AG08396 (cell line): Measurements from ENCODE around the gene DDX3X.
A peak's percentile ranks its signal among the peaks of the same experiment; 100 is the strongest.
"Not testable (repeated sequence)": the region's sequence is repeated elsewhere in the genome, so short reads cannot be mapped to it uniquely, and the experiment has no call there.

Source experiments
- DNase-seq: peaks from one replicate; pipeline ENCODE4 v3.0.0; 2012; ENCODE audit warnings: low spot score, mixed read lengths

Gene DDX3X

GRCh38 chrX:41333744-41334362, at the start of gene DDX3X:
DDX3X (plus strand) TSS chrX:41334162; CDS start chrX:41334253, 91 bp downstream.
- DNase-seq: peak; percentile 92

GRCh38 chrX:41285928-41286327, 48.0 kb upstream of the DDX3X start:
- not testable (repeated sequence) for DNase-seq

- no peak for DNase-seq
Measured at GRCh38 chrX:41288641-41289040, 45.3 kb upstream of the DDX3X start.

GRCh38 chrX:41289095-41289494, 44.9 kb upstream of the DDX3X start:
- DNase-seq: no peak

GRCh38 chrX:41291309-41291708, 42.7 kb upstream of the DDX3X start:
- no peak for DNase-seq

GRCh38 chrX:41293269-41293668, 40.7 kb upstream of the DDX3X start:
- no peak for DNase-seq

GRCh38 chrX:41300758-41301437, 33.1 kb upstream of the DDX3X start:
- no peak for DNase-seq

- DNase-seq: no peak
Measured at GRCh38 chrX:41301438-41301824, 32.5 kb upstream of the DDX3X start.

- no peak for DNase-seq
Measured at GRCh38 chrX:41302370-41302769, 31.6 kb upstream of the DDX3X start.

GRCh38 chrX:41303013-41303412, 30.9 kb upstream of the DDX3X start:
- no peak for DNase-seq

- no peak for DNase-seq
Measured at GRCh38 chrX:41304178-41304577, 29.8 kb upstream of the DDX3X start.

GRCh38 chrX:41308884-41309647, 24.9 kb upstream of the DDX3X start:
- DNase-seq: no peak

- DNase-seq: no peak
Measured at GRCh38 chrX:41312786-41313185, 21.2 kb upstream of the DDX3X start.

GRCh38 chrX:41313419-41313818, 20.5 kb upstream of the DDX3X start:
- DNase-seq: peak; percentile 62

GRCh38 chrX:41314204-41314603, 19.8 kb upstream of the DDX3X start:
- no peak for DNase-seq

- DNase-seq: no peak
Measured at GRCh38 chrX:41314881-41315280, 19.1 kb upstream of the DDX3X start.

- not testable (repeated sequence) for DNase-seq
Measured at GRCh38 chrX:41316266-41316665, 17.7 kb upstream of the DDX3X start.

- no peak for DNase-seq
Measured at GRCh38 chrX:41317477-41318208, 16.3 kb upstream of the DDX3X start.

- DNase-seq: no peak
Measured at GRCh38 chrX:41320393-41320792, 13.6 kb upstream of the DDX3X start.

GRCh38 chrX:41322821-41323603, 10.9 kb upstream of the DDX3X start:
- DNase-seq: no peak

GRCh38 chrX:41326431-41326830, 7.5 kb upstream of the DDX3X start:
- DNase-seq: no peak

GRCh38 chrX:41327341-41327740, 6.6 kb upstream of the DDX3X start:
- DNase-seq: no peak
